Measurements from ENCODE around the gene RBM48.
"Not testable (repeated sequence)": the region's sequence is repeated elsewhere in the genome, so short reads cannot be mapped to it uniquely, and the experiment has no call there.

RBM48 gene

GRCh38 chr7:92528188-92528957 lies at the start of gene RBM48, which contains the start of gene PEX1:
TSS of gene RBM48 (plus strand) at chr7:92528795. CDS start at chr7:92528814, 19 bp downstream.
TSS of gene PEX1 (minus strand) at chr7:92528520. CDS start at chr7:92528435, 85 bp downstream.
- DNase-seq (ENCODE audit: low read depth), result peak; percentile 98

DNA sequence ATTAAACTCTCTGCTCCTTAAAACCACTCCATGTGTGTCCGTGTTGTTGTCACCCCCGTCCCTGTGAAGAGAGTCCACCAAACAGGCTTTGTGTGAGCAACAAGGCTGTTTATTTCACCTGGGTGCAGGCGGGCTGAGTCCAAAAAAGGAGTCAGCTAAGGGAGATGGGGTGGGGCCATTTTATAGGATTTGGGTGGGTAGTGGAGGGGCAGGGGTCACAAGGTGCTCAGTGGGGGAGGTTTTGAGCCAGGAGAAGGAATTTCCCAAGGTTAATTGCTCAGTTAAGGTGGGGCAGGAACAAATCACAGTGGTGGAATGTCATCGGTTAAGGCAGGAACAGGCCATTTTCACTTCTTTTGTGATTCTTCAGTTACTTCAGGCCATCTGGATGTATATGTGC lies 49.4 kb upstream of the RBM48 start:
- DNase-seq (ENCODE audit: low read depth), result not testable (repeated sequence)

- not testable (repeated sequence) for DNase-seq (ENCODE audit: low read depth)
Measured at GRCh38 chr7:92483624-92484023, 45.0 kb upstream of the RBM48 start.

DNA sequence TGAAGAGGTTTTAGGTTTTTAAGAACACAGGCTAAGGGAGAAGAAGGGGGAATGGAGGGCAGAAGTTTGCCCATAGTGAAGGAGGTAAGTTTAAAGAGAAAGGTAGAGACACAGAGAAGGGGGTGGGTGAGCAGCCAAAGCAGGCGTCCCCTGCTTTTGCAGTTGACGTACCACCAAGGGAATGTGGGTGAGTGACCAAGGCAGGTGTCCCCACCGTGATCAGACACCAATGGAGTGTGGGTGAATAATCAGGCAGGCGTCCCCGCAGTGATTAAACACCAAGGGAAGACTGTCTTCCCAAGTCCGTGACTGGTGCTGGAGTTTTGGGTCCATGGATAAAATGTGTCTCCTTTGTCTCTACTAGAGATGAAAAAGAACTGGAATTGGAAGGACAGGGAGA lies 44.4 kb upstream of the RBM48 start:
- DNase-seq (ENCODE audit: low read depth), result not testable (repeated sequence)

DNA sequence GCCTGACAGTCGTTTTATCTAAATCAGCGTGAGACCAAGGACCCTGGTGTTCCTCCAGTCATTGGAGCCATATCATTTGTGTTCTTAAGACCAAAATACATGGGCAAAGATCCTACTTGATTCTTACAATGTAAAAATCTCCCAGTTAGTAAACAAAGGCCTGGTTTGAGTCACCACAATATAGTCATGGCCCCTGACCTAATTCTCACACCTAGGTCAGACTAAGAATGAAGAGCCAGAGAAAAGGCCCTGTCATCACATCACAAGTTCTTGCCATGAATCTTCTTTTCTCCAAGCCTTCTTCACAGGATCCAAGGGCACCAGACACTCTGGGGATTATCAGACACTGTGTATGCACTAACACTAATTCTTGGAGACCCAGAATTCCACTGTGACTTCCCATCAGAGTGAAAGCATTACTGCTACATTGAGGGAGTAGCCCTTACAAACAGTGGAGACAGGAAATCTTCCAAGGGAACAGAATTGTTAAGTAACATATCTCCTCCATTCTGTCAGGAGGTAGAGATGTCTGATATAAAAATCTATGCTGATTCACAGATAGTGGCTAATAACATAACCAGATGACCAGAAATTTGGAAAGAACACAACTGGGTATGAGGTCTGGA lies 43.2 kb upstream of the RBM48 start:
- DNase-seq (ENCODE audit: low read depth), result no peak

DNA sequence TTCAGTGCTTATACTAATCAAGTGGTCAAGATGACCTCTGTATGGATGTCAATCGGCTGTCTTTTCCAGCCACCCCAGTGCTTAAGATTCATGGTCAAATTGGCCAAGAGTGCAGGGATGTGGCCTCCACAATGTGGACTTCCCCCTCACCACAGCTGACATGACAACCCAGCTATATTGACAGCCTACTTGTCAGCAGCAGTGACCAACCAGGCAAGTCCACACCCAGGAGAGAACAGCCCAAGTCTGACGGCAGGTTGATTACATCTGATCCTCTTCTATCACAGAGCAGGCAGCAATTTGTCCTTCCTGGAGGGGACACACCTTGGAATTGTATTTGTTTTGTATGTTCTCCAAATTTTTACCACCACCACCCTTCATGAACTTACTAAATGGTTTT lies 42.6 kb upstream of the RBM48 start:
- DNase-seq (ENCODE audit: low read depth), result no peak

DNA sequence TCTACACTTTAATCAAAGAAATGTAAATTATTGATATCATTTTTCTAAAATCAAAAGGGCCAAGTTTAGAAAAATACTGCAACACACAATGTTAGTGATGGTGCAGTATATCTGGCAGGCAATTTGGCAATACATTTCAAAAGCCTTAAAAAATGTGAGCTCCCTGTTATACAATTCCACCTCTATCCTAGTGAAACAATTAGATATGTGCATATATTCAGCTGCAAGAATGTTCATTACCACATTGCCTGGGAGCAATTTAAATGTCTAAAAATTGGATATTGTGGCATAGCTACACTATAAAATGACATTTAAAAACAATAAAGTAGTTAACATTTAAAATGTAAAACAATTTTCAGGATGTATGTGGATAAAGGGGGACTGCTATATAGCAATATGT lies 40.8 kb upstream of the RBM48 start:
- no peak for DNase-seq (ENCODE audit: low read depth)

- no peak for DNase-seq (ENCODE audit: low read depth)
Measured at GRCh38 chr7:92489634-92490033, 39.0 kb upstream of the RBM48 start.

DNA sequence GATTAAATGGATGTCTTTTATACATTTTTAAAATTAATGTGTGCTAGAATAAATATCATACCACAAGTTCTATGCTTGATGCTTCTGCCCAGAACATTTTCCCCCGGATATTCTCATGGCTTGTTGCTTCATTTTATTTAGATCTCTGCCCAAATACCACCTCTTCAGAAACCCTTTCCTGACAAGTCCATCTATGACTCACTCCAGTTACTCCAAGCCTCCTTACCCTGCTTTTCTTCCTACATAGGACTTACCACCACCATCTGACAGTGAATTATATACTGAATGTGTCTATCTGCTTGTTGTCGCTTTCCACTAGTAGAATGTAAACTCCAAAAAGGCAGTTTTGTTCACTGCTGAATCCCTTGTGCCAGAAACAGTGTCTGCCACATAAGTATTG lies 31.7 kb upstream of the RBM48 start:
- no peak for DNase-seq (ENCODE audit: low read depth)

DNA sequence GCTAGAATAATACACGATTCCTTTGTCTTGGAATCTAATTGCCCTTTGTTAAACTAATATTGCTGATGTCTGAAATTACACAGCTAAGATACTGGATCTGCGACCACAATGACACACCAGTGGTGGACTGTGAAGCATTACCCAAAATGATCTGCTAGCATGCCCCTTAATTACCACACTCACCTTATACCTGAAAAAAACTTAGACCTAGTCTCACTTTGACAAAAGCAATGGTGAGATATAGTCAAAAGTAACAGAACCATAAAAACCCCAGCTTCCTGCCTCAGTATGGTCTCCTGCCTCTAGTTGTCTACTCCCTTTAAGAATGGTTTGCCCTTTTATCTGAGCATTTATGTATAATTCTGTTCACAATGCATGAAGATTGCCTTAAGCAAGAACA lies 30.0 kb upstream of the RBM48 start:
- no peak for DNase-seq (ENCODE audit: low read depth)

GRCh38 chr7:92503767-92504166 lies 24.8 kb upstream of the RBM48 start:
- DNase-seq (ENCODE audit: low read depth), result no peak

GRCh38 chr7:92504563-92504962 lies 24.0 kb upstream of the RBM48 start:
- DNase-seq (ENCODE audit: low read depth), result no peak

GRCh38 chr7:92506363-92506762 lies 22.2 kb upstream of the RBM48 start:
- no peak for DNase-seq (ENCODE audit: low read depth)

DNA sequence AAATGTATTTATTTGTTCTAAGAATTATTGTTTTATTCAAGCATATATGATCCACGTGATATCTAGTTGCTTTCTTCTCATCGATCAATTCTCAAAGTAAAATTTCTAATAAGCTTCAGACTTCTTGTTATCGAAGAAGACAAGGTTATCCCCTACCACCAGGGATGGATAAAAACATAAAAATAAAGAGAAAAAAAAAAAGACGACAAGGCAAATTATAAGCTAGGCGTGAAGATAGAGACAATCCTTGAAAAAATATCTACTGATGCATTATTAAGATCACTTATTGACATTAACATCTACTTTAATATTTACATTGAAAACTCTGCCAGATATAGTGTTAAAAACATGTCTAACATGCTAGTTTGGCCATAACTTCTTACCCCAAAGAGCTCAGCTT lies 19.6 kb upstream of the RBM48 start:
- DNase-seq (ENCODE audit: low read depth), result no peak

DNA sequence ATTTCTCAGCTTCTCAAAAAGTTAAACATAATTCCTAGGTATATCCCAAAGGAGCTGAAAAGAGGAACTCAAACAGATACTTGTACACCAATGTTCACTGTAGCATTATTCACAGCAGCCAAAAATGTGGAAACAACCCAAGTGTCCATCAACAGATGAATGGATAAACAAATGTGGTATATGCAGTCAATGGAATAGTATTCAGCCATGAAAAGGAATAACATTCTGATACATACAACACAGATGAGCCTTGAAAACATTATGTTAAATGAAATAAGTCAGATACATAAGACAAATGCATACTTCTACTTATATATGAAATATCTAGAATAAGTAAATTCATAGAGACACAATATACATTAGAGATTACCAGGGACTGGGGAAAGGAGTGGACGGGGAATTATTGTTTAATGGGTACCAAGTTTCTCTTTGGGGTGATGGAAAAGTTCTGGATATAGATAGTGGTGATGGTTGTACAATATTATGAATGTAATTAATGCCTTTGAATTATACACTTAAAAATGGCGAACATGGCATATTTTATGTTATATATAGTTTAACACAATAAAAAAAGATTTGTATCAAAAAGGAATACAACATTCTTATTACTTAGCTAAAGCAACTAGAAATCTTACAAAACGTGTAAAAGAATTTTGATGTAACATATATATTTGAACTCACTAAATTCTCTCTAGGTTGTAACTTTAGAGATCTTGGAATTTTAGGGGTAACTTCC lies 15.3 kb upstream of the RBM48 start:
- DNase-seq (ENCODE audit: low read depth), result no peak

GRCh38 chr7:92517631-92518030 lies 11.0 kb upstream of the RBM48 start:
- peak; percentile 8 for DNase-seq (ENCODE audit: low read depth)

DNA sequence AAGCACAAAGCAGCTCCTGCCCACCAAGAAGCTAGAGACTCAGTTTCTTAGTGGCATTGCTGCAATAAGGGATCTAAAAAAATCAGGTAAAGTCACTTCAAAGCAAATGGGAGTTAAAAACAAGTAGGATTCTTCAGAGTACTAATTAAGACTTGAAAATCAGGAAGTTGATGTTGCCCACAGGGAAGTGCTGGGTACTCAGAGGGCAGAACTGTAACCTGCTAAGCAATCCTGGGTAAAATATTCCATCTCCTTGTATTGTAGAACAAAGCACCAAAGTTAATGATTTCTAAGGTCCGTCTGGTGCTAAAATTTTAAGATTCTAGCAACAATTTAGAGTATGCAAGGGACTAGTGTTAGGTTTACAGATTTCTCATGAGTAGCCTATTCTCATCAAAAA lies 8.6 kb upstream of the RBM48 start:
- DNase-seq (ENCODE audit: low read depth), result no peak

- DNase-seq (ENCODE audit: low read depth), result no peak
Measured at GRCh38 chr7:92523110-92523509, 5.5 kb upstream of the RBM48 start.

- peak; percentile 18 for DNase-seq (ENCODE audit: low read depth)
Measured at GRCh38 chr7:92527300-92528187, 1.1 kb upstream of the RBM48 start.

DNA sequence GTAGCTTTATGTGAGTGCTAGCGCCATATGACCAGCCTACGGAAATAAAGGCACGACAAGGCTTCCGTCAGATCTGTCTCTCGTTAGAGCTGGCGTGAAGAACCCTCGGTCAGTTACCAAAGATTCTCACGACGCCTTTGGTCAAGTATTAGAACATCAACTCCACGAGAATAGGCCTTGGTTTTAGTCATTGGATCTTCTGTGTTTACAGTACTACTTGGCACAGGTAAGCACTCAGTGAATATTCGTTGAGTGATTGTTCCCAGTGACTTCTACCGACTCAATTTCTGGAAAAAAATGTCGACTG lies 316 bp downstream of the RBM48 start:
- no peak for DNase-seq (ENCODE audit: low read depth)

DNA sequence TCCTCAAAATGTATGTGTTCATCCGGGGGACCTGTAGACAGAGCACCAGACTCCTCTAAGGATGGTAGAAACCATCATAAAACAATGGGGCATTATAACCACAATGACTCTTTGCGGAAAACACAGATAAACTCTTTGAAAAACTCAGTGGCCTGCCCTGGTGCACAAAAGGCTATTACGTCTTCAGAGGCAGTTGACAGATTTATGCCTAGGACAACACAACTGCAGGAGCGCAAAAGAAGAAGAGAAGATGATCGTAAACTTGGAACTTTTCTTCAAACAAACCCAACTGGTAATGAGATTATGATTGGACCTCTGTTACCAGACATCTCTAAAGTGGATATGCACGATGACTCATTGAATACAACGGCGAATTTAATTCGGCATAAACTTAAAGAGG lies 6.0 kb downstream of the RBM48 start:
- DNase-seq (ENCODE audit: low read depth), result no peak

GRCh38 chr7:92543542-92543941 lies 14.9 kb downstream of the RBM48 start:
- not testable (repeated sequence) for DNase-seq (ENCODE audit: low read depth)
